Effector memory CD4-positive, alpha-beta T cell (primary cell): Measurements from ENCODE around the gene FDCSP.
"Not testable (repeated sequence)": the region's sequence is repeated elsewhere in the genome, so short reads cannot be mapped to it uniquely, and the experiment has no call there.

Experiments
- DNase-seq, 3 donors: peaks; one replicate each; pipeline ENCODE4 v3.0.0-alpha.2; 2020
- H3K27ac ChIP-seq: 2 replicates; pipeline ENCODE4 v1.7.0; 2013; ENCODE audit warnings: mild to moderate bottlenecking, low read length, moderate library complexity; ENCODE audit not compliant: insufficient read depth, poor library complexity, severe bottlenecking
- H3K27me3 ChIP-seq: replicated peaks from 2 replicates; pipeline ENCODE4 v1.7.0; 2013; ENCODE audit warnings: mild to moderate bottlenecking, low read length; ENCODE audit not compliant: insufficient read depth, control insufficient read depth, poor library complexity, severe bottlenecking
- H3K36me3 ChIP-seq: 2 replicates; pipeline ENCODE4 v1.7.0; 2013; ENCODE audit warnings: mild to moderate bottlenecking, low read length, moderate library complexity; ENCODE audit not compliant: control insufficient read depth, insufficient read depth
- H3K4me1 ChIP-seq: 2 replicates; pipeline ENCODE4 v1.7.0; 2013; ENCODE audit warnings: low read length, mild to moderate bottlenecking; ENCODE audit not compliant: control insufficient read depth, insufficient read depth, poor library complexity, severe bottlenecking
- H3K4me3 ChIP-seq: 2 replicates; pipeline ENCODE4 v1.7.0; 2013; ENCODE audit warnings: low read length, low read depth, mild to moderate bottlenecking; ENCODE audit not compliant: insufficient read depth, poor library complexity, severe bottlenecking
- H3K9me3 ChIP-seq: 2 replicates; pipeline ENCODE4 v1.7.0; 2013; ENCODE audit warnings: mild to moderate bottlenecking, low read length, moderate library complexity; ENCODE audit not compliant: control insufficient read depth

Gene FDCSP

GRCh38 chr4:70191647-70192046 is 34.3 kb upstream of the FDCSP start:
- Histone ChIP-seq H3K9me3 (no peaks in the 10 kb centered on the region), H3K36me3 (no peaks in the 10 kb centered on the region), H3K4me3 (no peak overlapping the region), H3K27ac (no peak overlapping the region), H3K27me3 (no peaks in the 10 kb centered on the region), H3K4me1 (no peaks in the 10 kb centered on the region)
- DNase-seq: no peak

- no peaks in the 10 kb centered on the region for H3K27me3 ChIP-seq
- H3K27ac ChIP-seq: no peak overlapping the region
- no peak overlapping the region for H3K4me3 ChIP-seq
- H3K36me3 ChIP-seq: no peaks in the 10 kb centered on the region
- no peaks in the 10 kb centered on the region for H3K9me3 ChIP-seq
- H3K4me1 ChIP-seq: no peaks in the 10 kb centered on the region
- DNase-seq: no peak
Measured at GRCh38 chr4:70192895-70193294, 33.0 kb upstream of the FDCSP start.

GRCh38 chr4:70195425-70195824 is 30.5 kb upstream of the FDCSP start, which contains the start of gene ODAM:
Gene ODAM (plus strand): TSS chr4:70195725. CDS start chr4:70196544, 819 bp downstream.
- H3K36me3 ChIP-seq: no peaks in the 10 kb centered on the region
- no peak within 1 kb of the TSS for H3K27ac ChIP-seq
- no peaks in the 10 kb centered on the region for H3K4me1 ChIP-seq
- H3K9me3 ChIP-seq: no peaks in the 10 kb centered on the region
- H3K27me3 ChIP-seq: no peaks in the 10 kb centered on the region
- no peak for DNase-seq
- H3K4me3 ChIP-seq: no peak within 1 kb of the TSS

- Histone ChIP-seq H3K4me1 (no peaks in the 10 kb centered on the region), H3K9me3 (no peaks in the 10 kb centered on the region), H3K27me3 (no peaks in the 10 kb centered on the region)
Measured at GRCh38 chr4:70196857-70197256, 29.1 kb upstream of the FDCSP start.

GRCh38 chr4:70197842-70198241 is 28.1 kb upstream of the FDCSP start:
- DNase-seq: no peak
- Histone ChIP-seq H3K27ac (no peak overlapping the region), H3K9me3 (no peaks in the 10 kb centered on the region)

More at GRCh38 chr4:70196857-70197256, 29.1 kb upstream of the FDCSP start:
- Histone ChIP-seq H3K4me3 (no peak overlapping the region), H3K36me3 (no peaks in the 10 kb centered on the region), H3K27ac (no peak overlapping the region)
- no peak for DNase-seq

GRCh38 chr4:70203601-70204000 is 22.3 kb upstream of the FDCSP start:
- no peaks in the 10 kb centered on the region for H3K36me3 ChIP-seq
- no peak for DNase-seq
- H3K4me3 ChIP-seq: no peak overlapping the region
- H3K4me1 ChIP-seq: no peaks in the 10 kb centered on the region
- no peaks in the 10 kb centered on the region for H3K9me3 ChIP-seq
- H3K27me3 ChIP-seq: no peaks in the 10 kb centered on the region
- H3K27ac ChIP-seq: no peak overlapping the region

More at GRCh38 chr4:70197842-70198241, 28.1 kb upstream of the FDCSP start:
- no peaks in the 10 kb centered on the region for H3K4me1 ChIP-seq
- no peaks in the 10 kb centered on the region for H3K36me3 ChIP-seq
- no peak overlapping the region for H3K4me3 ChIP-seq
- no peaks in the 10 kb centered on the region for H3K27me3 ChIP-seq

- DNase-seq, H3K9me3 ChIP-seq, H3K27ac ChIP-seq, H3K4me1 ChIP-seq, H3K27me3 ChIP-seq, H3K36me3 ChIP-seq, H3K4me3 ChIP-seq: not testable (repeated sequence)
Measured at GRCh38 chr4:70212752-70213151, 13.2 kb upstream of the FDCSP start.

- DNase-seq, H3K4me1 ChIP-seq, H3K27me3 ChIP-seq, H3K4me3 ChIP-seq, H3K36me3 ChIP-seq, H3K9me3 ChIP-seq, H3K27ac ChIP-seq: not testable (repeated sequence)
Measured at GRCh38 chr4:70216109-70216508, 9.8 kb upstream of the FDCSP start.

GRCh38 chr4:70216550-70216949 is 9.4 kb upstream of the FDCSP start:
- not testable (repeated sequence) for H3K4me3 ChIP-seq, H3K27me3 ChIP-seq, DNase-seq, H3K9me3 ChIP-seq, H3K36me3 ChIP-seq, H3K4me1 ChIP-seq, H3K27ac ChIP-seq

- not testable (repeated sequence) for H3K36me3 ChIP-seq, DNase-seq, H3K27ac ChIP-seq, H3K4me3 ChIP-seq, H3K27me3 ChIP-seq, H3K4me1 ChIP-seq, H3K9me3 ChIP-seq
Measured at GRCh38 chr4:70221389-70221788, 4.5 kb upstream of the FDCSP start.

GRCh38 chr4:70221818-70222217 is 4.1 kb upstream of the FDCSP start:
- H3K36me3 ChIP-seq, H3K27ac ChIP-seq, DNase-seq, H3K9me3 ChIP-seq, H3K4me3 ChIP-seq, H3K4me1 ChIP-seq, H3K27me3 ChIP-seq: not testable (repeated sequence)
